22Rv1 (cell line): ENCODE results near the gene ZNF324.
"Not testable (repeated sequence)": the region's sequence is repeated elsewhere in the genome, so short reads cannot be mapped to it uniquely, and the experiment has no call there.

Source experiments
- H3K27ac ChIP-seq: fragments of 450-650 bp; 2 replicates; pipeline ENCODE4 v1.5.1; 2017
- ZFX ChIP-seq: fragments of 450-650 bp; IDR thresholded peaks from 2 replicates; pipeline ENCODE4 v1.6.1; 2017; ENCODE audit warnings: antibody characterized with exemption, borderline replicate concordance
- TF ChIP-seq, protein P1 (sequence below): fragments of 450-650 bp; IDR thresholded peaks from 2 replicates; pipeline ENCODE4 v1.5.1; 2017; ENCODE audit warnings: mild to moderate bottlenecking

Gene ZNF324

DNA sequence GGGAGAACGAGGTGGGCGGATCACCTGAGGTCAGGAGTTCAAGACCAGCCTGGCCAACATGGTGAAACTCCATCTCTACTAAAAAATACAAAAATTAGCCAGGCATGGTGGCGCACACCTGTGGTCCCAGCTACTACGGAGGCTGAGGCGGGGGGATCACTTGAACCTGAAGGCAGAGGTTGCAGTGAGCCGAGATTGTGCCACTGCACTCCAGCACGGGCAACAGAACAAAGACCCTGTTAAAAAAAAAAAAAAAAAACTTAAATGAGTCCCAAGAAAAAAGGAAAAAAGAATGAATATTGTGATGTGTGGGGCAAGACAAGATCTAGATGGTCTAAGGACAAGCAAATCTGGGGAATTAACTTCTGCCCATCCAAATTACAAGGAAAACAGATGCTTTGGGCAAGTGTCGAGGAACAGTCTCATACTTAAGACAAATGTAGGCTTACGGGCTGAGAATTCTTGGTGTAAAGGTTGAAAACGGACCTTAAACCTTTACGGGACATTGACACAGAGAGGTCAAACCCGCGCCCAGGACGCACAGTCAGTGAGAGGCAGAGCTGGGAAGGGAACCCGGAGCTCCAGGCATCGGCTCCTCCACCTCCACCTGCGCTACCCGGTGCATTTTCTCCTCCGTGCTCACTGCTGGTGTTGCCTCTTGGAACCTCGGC, 656 bp upstream of the ZNF324 start:
- TF ChIP-seq, protein P1, sequence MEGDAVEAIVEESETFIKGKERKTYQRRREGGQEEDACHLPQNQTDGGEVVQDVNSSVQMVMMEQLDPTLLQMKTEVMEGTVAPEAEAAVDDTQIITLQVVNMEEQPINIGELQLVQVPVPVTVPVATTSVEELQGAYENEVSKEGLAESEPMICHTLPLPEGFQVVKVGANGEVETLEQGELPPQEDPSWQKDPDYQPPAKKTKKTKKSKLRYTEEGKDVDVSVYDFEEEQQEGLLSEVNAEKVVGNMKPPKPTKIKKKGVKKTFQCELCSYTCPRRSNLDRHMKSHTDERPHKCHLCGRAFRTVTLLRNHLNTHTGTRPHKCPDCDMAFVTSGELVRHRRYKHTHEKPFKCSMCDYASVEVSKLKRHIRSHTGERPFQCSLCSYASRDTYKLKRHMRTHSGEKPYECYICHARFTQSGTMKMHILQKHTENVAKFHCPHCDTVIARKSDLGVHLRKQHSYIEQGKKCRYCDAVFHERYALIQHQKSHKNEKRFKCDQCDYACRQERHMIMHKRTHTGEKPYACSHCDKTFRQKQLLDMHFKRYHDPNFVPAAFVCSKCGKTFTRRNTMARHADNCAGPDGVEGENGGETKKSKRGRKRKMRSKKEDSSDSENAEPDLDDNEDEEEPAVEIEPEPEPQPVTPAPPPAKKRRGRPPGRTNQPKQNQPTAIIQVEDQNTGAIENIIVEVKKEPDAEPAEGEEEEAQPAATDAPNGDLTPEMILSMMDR: no peak
- TF ChIP-seq ZFX: no peak
- peak overlapping the region; percentile 77 for H3K27ac ChIP-seq

DNA sequence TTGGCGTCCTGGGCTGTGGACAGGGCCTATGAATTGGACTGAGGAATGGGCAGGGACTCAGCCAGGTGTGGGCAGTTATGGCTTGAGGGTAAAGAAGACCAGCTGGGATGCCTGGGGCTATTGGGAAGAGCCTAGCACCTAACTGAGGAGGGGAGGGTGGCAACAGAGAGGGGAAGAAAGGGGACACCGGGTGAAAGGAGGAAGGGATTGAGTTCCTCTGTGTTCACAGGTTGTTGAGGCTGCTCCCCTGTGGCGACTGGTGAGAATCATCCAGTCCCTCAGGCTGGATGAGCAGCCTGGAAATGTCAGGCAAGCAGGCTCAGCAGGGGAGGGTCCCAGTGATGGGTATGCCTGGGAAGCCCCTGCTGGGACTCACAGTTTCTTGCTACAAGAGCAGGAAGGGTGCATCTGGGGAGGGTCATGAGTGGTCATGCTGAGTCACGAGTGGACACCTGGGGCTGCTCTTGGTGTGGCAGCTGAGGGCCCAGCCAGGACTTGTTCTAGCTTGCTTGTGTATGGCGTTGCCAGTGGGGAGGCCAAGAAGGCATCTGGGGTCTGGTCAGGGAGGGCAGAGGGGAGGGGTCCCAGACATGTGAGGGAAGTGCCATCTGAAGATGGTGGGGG, 1.4 kb downstream of the ZNF324 start:
- H3K27ac ChIP-seq: peak overlapping the region; percentile 77

DNA sequence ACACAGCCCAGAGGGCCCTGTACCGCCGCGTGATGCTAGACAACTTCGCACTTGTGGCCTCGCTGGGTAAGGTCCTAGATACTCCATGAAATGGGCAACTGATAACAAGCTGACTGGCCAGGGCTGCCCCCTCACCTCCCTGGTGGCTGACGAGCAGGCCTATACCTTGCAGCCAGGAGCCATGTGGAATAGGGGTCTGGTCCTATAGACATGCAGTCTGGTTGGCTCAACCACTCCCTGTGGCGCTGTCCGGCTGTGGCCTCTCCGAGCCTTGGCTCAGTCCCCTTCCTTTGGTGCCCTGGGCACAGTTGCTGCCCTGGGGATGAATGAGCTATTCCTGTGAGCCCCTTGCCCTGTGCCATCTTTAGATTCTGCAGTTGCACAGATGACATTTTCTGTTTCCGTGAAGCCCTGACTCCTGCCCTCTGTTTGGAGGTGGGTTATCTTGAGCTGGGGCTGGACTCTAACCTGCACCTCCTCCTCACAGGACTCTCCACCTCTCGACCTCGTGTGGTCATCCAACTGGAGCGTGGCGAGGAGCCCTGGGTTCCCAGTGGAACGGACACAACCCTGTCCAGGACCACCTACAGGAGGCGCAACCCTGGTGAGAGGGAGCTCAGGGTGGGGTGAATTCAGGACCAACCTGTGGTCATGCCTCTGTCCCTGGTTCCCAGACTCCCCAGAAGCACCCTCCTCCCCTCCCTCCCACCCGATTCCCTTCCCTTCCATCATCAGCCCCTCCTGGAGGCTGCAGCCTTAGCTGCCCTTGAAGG, 2.5 kb downstream of the ZNF324 start:
- TF ChIP-seq, protein P1: no peak
- TF ChIP-seq ZFX: no peak

More for the DNA sequence above, 1.4 kb downstream of the ZNF324 start:
- TF ChIP-seq, protein P1: no peak
- TF ChIP-seq ZFX: no peak

DNA sequence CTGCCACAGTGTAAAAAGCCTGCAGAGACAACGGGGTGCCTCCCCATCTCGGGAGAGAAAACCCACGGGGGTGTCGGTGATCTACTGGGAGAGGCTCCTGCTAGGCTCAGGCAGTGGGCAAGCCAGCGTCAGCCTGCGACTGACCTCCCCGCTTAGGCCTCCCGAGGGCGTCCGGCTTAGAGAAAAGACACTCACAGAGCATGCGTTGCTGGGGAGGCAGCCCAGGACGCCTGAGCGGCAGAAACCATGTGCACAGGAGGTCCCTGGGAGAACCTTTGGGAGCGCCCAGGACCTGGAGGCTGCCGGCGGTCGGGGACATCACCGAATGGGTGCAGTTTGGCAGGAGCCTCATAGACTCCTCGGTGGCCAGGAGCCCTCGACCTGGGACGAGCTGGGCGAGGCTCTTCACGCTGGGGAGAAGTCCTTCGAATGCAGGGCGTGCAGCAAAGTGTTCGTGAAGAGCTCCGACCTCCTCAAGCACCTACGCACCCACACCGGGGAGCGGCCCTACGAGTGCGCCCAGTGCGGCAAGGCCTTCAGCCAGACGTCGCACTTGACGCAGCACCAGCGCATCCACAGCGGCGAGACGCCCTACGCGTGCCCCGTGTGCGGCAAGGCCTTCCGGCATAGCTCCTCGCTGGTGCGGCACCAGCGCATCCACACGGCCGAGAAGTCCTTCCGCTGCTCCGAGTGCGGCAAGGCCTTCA, 4.1 kb downstream of the ZNF324 start:
- H3K27ac ChIP-seq: not testable (repeated sequence)

More for the DNA sequence above, 2.5 kb downstream of the ZNF324 start:
- peak overlapping the region; percentile 77; the same call in 1 of the 2 replicates for H3K27ac ChIP-seq

DNA sequence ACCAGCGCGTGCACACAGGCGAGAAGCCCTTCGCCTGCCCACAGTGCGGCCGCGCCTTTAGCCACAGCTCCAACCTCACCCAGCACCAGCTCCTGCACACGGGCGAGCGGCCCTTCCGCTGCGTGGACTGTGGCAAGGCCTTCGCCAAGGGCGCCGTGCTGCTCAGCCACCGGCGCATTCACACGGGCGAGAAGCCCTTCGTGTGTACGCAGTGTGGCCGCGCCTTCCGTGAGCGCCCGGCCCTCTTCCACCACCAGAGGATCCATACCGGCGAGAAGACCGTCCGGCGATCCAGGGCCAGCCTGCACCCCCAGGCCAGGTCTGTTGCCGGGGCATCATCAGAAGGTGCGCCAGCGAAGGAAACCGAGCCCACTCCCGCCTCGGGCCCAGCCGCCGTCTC, 4.9 kb downstream of the ZNF324 start:
- TF ChIP-seq ZFX: no peak
- TF ChIP-seq, protein P1: no peak
- no peak overlapping the region for H3K27ac ChIP-seq

DNA sequence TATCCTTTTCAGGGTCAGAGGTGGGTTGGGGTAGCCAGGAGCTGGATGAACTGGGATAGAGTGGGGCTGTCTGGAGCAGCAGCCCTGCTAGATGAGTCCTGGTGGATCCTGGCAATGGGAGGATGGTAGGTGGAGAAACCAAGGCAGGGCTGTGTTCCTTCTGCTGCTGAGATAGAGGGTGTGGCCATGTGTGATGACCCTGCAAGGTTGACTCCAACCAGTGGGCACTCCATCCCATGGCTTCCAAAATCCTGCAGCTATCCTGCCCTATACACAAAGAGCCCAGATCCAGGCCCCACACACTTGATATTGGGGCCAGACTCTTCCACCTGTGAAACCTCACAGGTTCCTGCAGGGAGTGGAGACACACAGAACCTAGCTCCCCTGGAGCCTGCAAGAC, 6.9 kb downstream of the ZNF324 start:
- TF ChIP-seq ZFX: no peak
- TF ChIP-seq, protein P1: no peak
- peak overlapping the region; percentile 98 for H3K27ac ChIP-seq

DNA sequence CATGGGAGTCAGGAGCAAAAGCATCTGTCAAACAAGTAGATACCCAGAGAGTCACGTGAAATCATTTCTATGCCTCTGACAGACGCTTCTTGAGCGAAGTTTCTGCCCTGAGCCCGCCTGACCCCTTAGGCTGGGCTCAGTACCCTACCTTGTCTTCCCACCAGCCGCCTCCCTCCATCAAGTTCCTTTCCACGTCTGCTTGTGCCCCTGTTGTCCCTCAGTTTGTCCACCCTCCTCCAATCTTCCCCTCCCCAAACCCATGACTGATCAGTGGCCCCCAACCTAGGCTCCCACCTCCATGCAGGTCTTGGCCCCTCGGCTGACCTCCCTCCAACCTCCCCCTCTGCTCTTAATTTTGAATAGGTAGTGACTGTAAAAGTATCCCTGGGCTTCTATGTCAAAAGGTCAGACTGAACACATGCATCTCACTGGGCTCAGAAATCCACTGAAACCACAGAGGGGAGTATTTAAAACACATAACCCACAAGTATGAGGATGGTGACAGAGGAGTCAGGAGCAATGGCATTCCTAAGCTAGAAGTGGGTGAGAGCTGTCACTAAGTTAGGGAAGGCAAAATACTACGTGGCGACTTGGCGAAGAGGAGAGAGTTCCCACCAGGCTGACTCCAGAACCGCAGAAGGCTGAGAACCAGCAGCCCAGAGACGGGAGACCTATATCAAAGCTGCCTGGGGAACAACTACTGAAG, 7.6 kb downstream of the ZNF324 start:
- peak overlapping the region; percentile 98 for H3K27ac ChIP-seq
- TF ChIP-seq ZFX: no peak
- TF ChIP-seq, protein P1: no peak
